Epithelial cell of proximal tubule (primary cell): ENCODE data around the gene RNF186. TPM values are rescaled to one million over a fixed set of nuclear protein-coding genes. Genes with fewer than 3 reads are reported as not detected.

Experiments used
- DNase-seq: peaks from one replicate; pipeline ENCODE4 v3.0.0-alpha.2; 2011; ENCODE audit warnings: low read depth
- H3K4me3 ChIP-seq: 2 replicates; pipeline ENCODE4 v1.5.1; 2011; ENCODE audit warnings: low read depth, mild to moderate bottlenecking, low read length
- CTCF ChIP-seq: conservative IDR thresholded peaks from 2 replicates; pipeline ENCODE4 v1.5.1; 2012; ENCODE audit warnings: low read depth, mild to moderate bottlenecking, low read length
- total RNA-seq: library from RNA; depleted of rRNA; stranded (reverse); fragments of >200 nt; gene quantifications from 2 replicates; pipeline ENCODE4 v1.2.3, GENCODE V29; 2015

The RNF186 gene
- total RNA-seq, 1 donor from 2014 or later: not detected

- peak; percentile 59 for DNase-seq
- no peak for TF ChIP-seq CTCF
- no peak overlapping the region for H3K4me3 ChIP-seq
Observed at GRCh38 chr1:19764848-19765247, 50.2 kb downstream of the RNF186 start.

Other genes with a start within 250 kb of the RNF186 start
- 64.6 and 98.1 TPM in 2 replicates for gene NBL1, start 171.0 kb downstream of the RNF186 start, total RNA-seq
- gene HTR6, start 150.4 kb downstream of the RNF186 start, total RNA-seq: not detected in 2 replicates
- 9.8 and 20.0 TPM in 2 replicates for gene TMCO4, start 15.4 kb downstream of the RNF186 start, total RNA-seq
- 2.6 and 3.5 TPM in 2 replicates for gene OTUD3, start 67.1 kb upstream of the RNF186 start, total RNA-seq
- gene PLA2G2E, start 108.3 kb upstream of the RNF186 start, total RNA-seq: not detected in 2 replicates
- gene PLA2G2A, start 164.3 kb upstream of the RNF186 start, total RNA-seq: not detected in 2 replicates